Progenitor cell of endocrine pancreas (in vitro differentiated cells): ENCODE results near the gene ANP32A. TPM values are rescaled to one million over a fixed set of nuclear protein-coding genes. Genes with fewer than 3 reads are reported as not detected.

Experiments
- DNase-seq: peaks from one replicate; pipeline ENCODE4 v3.0.0; 2021; ENCODE audit warnings: low spot score; ENCODE audit not compliant: unreplicated experiment
- H3K27ac Mint-ChIP-seq: 2 replicates; pipeline ENCODE4 v1.8.0; 2021; ENCODE audit warnings: mild to moderate bottlenecking, moderate library complexity, mixed read lengths
- H3K27me3 Mint-ChIP-seq: 2 replicates; pipeline ENCODE4 v1.8.0; 2021; ENCODE audit warnings: mixed read lengths
- H3K36me3 Mint-ChIP-seq: 2 replicates; pipeline ENCODE4 v1.8.0; 2022; ENCODE audit warnings: mixed read lengths; ENCODE audit not compliant: insufficient read depth
- H3K4me1 Mint-ChIP-seq: 2 replicates; pipeline ENCODE4 v1.8.0; 2021; ENCODE audit warnings: low read depth, mixed read lengths
- H3K4me3 Mint-ChIP-seq: 2 replicates; pipeline ENCODE4 v1.8.0; 2021; ENCODE audit warnings: low read depth, mild to moderate bottlenecking, moderate library complexity, mixed read lengths
- H3K9me3 Mint-ChIP-seq: 2 replicates; pipeline ENCODE4 v1.8.0; 2021; ENCODE audit warnings: low read depth, mixed read lengths
- total RNA-seq: library from RNA; stranded (reverse); gene quantifications from 2 replicates; pipeline ENCODE4 v1.2.1, GENCODE V29; 2021
- TF ChIP-seq, protein P1 (sequence below): fragments of 200-600 bp; sonication (generic); IDR thresholded peaks from one replicate; pipeline ENCODE4 v1.5.0; 2021; ENCODE audit warnings: antibody characterized with exemption, mild to moderate bottlenecking; ENCODE audit not compliant: unreplicated experiment

ANP32A gene
- total RNA-seq, 1 donor from 2014 or later: 279 TPM

DNA sequence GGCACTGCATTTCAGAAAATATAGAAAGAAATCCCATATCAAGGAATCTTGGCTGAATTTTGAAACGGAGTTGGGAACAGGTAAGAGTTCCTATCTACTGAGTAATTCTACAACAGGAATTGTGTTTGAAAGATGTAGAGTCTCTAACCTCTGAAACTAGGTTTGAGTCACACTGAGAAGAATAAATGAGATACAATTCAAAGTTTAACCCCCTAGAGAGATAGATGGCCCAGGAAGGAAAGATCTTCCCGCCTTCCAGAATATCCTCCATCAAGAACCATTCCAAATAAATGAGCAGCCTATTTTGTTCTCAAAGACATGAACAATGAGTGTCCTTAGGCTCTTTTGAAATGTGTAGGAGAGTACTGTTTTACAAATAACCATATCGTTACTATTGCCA is 2.9 kb upstream of the ANP32A start:
- H3K36me3 Mint-ChIP-seq: no peaks in the 10 kb centered on the region
- H3K27me3 Mint-ChIP-seq: no peaks in the 10 kb centered on the region
- no peak overlapping the region for H3K27ac Mint-ChIP-seq
- peaks cover 13% of the 10 kb centered on the region for H3K4me1 Mint-ChIP-seq
- TF ChIP-seq, protein P1, sequence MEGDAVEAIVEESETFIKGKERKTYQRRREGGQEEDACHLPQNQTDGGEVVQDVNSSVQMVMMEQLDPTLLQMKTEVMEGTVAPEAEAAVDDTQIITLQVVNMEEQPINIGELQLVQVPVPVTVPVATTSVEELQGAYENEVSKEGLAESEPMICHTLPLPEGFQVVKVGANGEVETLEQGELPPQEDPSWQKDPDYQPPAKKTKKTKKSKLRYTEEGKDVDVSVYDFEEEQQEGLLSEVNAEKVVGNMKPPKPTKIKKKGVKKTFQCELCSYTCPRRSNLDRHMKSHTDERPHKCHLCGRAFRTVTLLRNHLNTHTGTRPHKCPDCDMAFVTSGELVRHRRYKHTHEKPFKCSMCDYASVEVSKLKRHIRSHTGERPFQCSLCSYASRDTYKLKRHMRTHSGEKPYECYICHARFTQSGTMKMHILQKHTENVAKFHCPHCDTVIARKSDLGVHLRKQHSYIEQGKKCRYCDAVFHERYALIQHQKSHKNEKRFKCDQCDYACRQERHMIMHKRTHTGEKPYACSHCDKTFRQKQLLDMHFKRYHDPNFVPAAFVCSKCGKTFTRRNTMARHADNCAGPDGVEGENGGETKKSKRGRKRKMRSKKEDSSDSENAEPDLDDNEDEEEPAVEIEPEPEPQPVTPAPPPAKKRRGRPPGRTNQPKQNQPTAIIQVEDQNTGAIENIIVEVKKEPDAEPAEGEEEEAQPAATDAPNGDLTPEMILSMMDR: no peak
- DNase-seq: no peak
- no peak overlapping the region for H3K4me3 Mint-ChIP-seq
- no peaks in the 10 kb centered on the region for H3K9me3 Mint-ChIP-seq

- DNase-seq: no peak
- Mint-ChIP-seq H3K27me3 (no peaks in the 10 kb centered on the region), H3K27ac (no peak overlapping the region), H3K36me3 (no peaks in the 10 kb centered on the region), H3K4me3 (no peak overlapping the region), H3K9me3 (no peaks in the 10 kb centered on the region), H3K4me1 (peaks cover 13% of the 10 kb centered on the region)
- TF ChIP-seq, protein P1: no peak
Measured at GRCh38 chr15:68822818-68823217, 2.1 kb upstream of the ANP32A start.

DNA sequence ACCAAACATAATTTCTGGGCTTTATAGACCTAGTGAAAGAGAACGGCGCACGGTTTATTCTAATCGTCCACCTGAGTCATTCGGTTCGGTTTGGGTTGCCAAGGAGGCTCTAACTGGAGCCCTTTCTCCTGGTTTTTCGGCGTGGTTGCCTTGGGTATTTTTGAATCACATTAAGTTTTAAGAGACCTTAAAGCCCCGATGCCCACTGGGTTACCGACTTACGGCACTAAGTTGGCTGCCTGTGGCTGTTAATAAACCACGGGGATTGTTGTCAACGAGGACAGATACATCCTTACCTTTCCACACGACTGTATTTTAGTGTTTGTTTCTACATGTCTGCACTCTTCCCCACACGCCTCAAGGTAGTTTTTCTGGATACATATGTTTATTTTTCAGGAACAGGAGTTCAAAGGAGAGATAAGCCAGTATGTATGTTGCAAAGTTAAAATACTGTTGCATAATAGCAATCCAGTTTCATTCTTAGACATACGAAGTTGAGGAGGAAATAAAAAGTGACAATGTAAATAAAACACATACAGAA is 1.2 kb upstream of the ANP32A start:
- H3K4me3 Mint-ChIP-seq: peak overlapping the region; percentile 99
- H3K27me3 Mint-ChIP-seq: no peaks in the 10 kb centered on the region
- peaks cover 18% of the 10 kb centered on the region for H3K4me1 Mint-ChIP-seq
- TF ChIP-seq, protein P1: no peak
- H3K9me3 Mint-ChIP-seq: no peaks in the 10 kb centered on the region
- peak overlapping the region; percentile 91 for H3K27ac Mint-ChIP-seq
- no peak for DNase-seq
- H3K36me3 Mint-ChIP-seq: no peaks in the 10 kb centered on the region

GRCh38 chr15:68821190-68821840 is 620 bp upstream of the ANP32A start:
- H3K36me3 Mint-ChIP-seq: no peaks in the 10 kb centered on the region
- no peak for DNase-seq
- H3K9me3 Mint-ChIP-seq: no peaks in the 10 kb centered on the region
- peak overlapping the region; percentile 91 for H3K27ac Mint-ChIP-seq
- H3K4me3 Mint-ChIP-seq: peak overlapping the region; percentile 99
- TF ChIP-seq, protein P1: no peak
- H3K27me3 Mint-ChIP-seq: no peaks in the 10 kb centered on the region
- peaks cover 24% of the 10 kb centered on the region for H3K4me1 Mint-ChIP-seq

DNA sequence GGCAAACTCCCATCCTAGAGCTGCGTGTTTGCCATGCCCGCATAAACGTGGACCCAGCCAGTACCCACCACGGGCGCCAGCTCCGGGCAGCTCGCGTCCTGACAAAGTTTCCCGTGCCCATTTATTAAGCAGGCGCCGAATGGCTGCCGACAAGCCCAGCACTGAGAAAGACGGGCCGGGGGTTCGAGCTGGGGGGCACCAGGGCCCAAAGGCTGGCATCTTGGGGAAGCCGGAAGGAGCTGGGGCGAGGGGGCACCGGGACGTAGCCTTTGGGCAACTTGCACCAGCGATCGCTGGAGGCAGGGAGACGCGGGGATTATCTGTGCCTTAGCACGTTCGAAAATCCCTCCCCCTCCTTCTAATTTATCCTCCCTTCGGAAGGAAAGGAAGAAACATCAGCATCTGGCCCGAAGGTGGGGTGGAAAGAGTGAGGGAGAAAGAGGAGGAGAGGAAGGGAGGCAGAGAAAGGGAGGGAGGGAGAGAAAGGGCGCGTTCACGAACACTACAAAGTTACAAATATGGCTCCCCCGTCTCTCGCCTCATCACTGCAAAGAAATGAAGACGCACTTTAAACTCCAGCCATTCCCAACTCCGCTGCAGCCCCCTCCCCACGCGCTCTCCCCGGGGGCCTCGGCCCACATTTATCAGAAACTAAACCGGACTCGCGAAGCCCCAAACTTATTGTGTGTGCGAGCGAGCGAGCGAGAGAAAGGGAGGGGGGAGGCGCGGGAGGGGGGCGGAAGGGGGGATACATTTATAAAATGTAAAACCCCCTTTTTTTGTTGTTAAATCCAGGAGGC is 1.0 kb downstream of the ANP32A start:
- Mint-ChIP-seq H3K9me3 (no peaks in the 10 kb centered on the region), H3K4me1 (peaks cover 35% of the 10 kb centered on the region), H3K36me3 (peaks cover 2% of the 10 kb centered on the region), H3K4me3 (peak overlapping the region; percentile 99), H3K27me3 (no peaks in the 10 kb centered on the region), H3K27ac (peak overlapping the region; percentile 97)
- no peak for DNase-seq
- TF ChIP-seq, protein P1: no peak
